Thyroid gland (tissue), 4 donors: ENCODE measurements around the gene WDR87.

Experiments
- POLR2A ChIP-seq, 2 donors: fragments of 450-650 bp; IDR thresholded peaks; one replicate each; pipeline ENCODE4 v1.6.1; 2017; ENCODE audit warnings: antibody characterized with exemption in 2 of 2, mild to moderate bottlenecking in 2 of 2, moderate library complexity in 1 of 2
- TF ChIP-seq, protein P1 (sequence below), 6 experiments: fragments of 200-600 bp in 3 of 6; fragments of 450-650 bp in 3 of 6; sonication (generic) in 3 of 6; IDR thresholded peaks; one replicate each; pipeline ENCODE4 v1.5.1; 2016 to 2019; ENCODE audit warnings: antibody characterized with exemption in 6 of 6, mild to moderate bottlenecking in 2 of 6, inconsistent platforms in 1 of 6, moderate library complexity in 1 of 6

DNA sequence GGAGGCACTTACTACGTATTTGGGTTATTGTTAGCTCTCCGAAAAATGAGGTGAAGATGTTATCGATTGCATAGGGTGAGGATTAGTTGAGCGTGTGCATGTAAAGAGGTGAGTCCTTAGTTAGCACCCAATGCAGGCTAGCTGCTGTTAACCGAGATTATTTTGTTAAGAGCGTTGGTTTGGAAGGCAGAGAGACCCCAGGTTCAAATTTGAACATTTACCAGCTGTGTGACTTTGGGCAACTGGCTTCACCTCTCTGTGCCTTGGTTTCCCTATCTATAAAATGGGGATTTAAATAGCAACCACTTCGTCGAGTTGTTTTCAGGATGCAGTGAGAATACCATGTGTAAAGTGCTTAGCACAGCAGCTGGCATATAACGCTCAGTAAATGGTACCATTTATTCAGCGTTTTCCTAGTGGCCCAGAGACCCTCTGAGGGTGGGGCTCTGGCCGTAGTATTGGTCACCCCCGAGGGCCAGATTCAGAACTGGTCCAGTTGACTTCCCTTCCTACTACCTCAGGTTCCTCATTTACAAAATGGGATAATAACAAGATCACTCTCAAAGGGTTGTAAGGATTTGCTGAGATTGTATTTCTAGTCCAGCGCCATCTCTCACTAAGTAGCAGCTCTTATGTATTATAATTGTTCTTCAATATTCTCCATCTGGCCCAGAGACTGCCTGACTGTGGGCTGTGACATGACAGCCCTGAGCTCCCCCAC lies 1.5 kb upstream of the WDR87 start:
- TF ChIP-seq, protein P1, sequence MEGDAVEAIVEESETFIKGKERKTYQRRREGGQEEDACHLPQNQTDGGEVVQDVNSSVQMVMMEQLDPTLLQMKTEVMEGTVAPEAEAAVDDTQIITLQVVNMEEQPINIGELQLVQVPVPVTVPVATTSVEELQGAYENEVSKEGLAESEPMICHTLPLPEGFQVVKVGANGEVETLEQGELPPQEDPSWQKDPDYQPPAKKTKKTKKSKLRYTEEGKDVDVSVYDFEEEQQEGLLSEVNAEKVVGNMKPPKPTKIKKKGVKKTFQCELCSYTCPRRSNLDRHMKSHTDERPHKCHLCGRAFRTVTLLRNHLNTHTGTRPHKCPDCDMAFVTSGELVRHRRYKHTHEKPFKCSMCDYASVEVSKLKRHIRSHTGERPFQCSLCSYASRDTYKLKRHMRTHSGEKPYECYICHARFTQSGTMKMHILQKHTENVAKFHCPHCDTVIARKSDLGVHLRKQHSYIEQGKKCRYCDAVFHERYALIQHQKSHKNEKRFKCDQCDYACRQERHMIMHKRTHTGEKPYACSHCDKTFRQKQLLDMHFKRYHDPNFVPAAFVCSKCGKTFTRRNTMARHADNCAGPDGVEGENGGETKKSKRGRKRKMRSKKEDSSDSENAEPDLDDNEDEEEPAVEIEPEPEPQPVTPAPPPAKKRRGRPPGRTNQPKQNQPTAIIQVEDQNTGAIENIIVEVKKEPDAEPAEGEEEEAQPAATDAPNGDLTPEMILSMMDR (IDR thresholded peaks at IDR 0.05), result no peak
- no peak for TF ChIP-seq POLR2A (IDR thresholded peaks at IDR 0.05)
